T-helper 1 cell treated with Interleukin-12 subunit alpha and Interleukin-12 subunit beta and Interleukin-4 antibody, amounts not matched to agents 30 μg/mL and 1 μg/mL, for 36 hours (primary cell): ENCODE data around the gene TAF9.

ENCODE experiments used
- H3K27ac Mint-ChIP-seq: one replicate; pipeline ENCODE4 v1.8.0; 2021; ENCODE audit warnings: mild to moderate bottlenecking, mixed read lengths
- H3K27me3 Mint-ChIP-seq: one replicate; pipeline ENCODE4 v1.8.0; 2021; ENCODE audit warnings: low read depth, mixed read lengths
- H3K36me3 Mint-ChIP-seq: one replicate; pipeline ENCODE4 v1.8.0; 2021; ENCODE audit warnings: low read depth, mixed read lengths
- H3K4me1 Mint-ChIP-seq: one replicate; pipeline ENCODE4 v1.8.0; 2021; ENCODE audit warnings: low read depth, mixed read lengths
- H3K4me3 Mint-ChIP-seq: one replicate; pipeline ENCODE4 v1.8.0; 2021; ENCODE audit warnings: mild to moderate bottlenecking, moderate library complexity, mixed read lengths
- H3K9me3 Mint-ChIP-seq: one replicate; pipeline ENCODE4 v1.8.0; 2021; ENCODE audit warnings: mixed read lengths

The TAF9 gene

GRCh38 chr5:69315972-69316371, 53.3 kb downstream of the TAF9 start:
- H3K27ac Mint-ChIP-seq, result no peak overlapping the region
- H3K36me3 Mint-ChIP-seq, result peaks cover 23% of the 10 kb centered on the region
- no peaks in the 10 kb centered on the region for H3K27me3 Mint-ChIP-seq
- no peak overlapping the region for H3K4me3 Mint-ChIP-seq
- H3K9me3 Mint-ChIP-seq, result no peaks in the 10 kb centered on the region
- H3K4me1 Mint-ChIP-seq, result no peaks in the 10 kb centered on the region
